ENCODE data around the gene TMEM245.
"Not testable (repeated sequence)": the region's sequence is repeated elsewhere in the genome, so short reads cannot be mapped to it uniquely, and the experiment has no call there.

Gene TMEM245

GRCh38 chr9:108980893-108981292, 138.9 kb downstream of the TMEM245 start:
- no peak for DNase-seq

- no peak for DNase-seq
Measured at GRCh38 chr9:108978205-108978604, 141.5 kb downstream of the TMEM245 start.

- no peak for DNase-seq
Measured at GRCh38 chr9:108973895-108974294, 145.9 kb downstream of the TMEM245 start.

- no peak for DNase-seq
Measured at GRCh38 chr9:108972626-108973209, 147.0 kb downstream of the TMEM245 start.

GRCh38 chr9:108972186-108972585, 147.6 kb downstream of the TMEM245 start:
- no peak for DNase-seq

- DNase-seq, result not testable (repeated sequence)
Measured at GRCh38 chr9:108971392-108971791, 148.4 kb downstream of the TMEM245 start.

- no peak for DNase-seq
Measured at GRCh38 chr9:108967916-108968315, 151.8 kb downstream of the TMEM245 start.
